ENCODE results near the gene RILPL1.

GRCh38 chr12:123506843-123507236 lies 26.7 kb downstream of the RILPL1 start:
- TF ChIP-seq POLR2AphosphoS5 (IDR thresholded peaks at IDR 0.05; ENCODE audit: low read depth, low read length) (no peak), SIN3A (IDR thresholded peaks at IDR 0.05; ENCODE audit: borderline replicate concordance, insufficient read depth, low read length) (no peak), REST (IDR thresholded peaks at IDR 0.05; ENCODE audit: insufficient read depth in 1 of 2, low read depth in 2 of 2, low read length in 2 of 2) (no peak), TAF1 (IDR thresholded peaks at IDR 0.05; ENCODE audit: borderline replicate concordance, insufficient read depth, low read length) (no peak), FOXP2 (optimal IDR thresholded peaks at IDR 0.05; ENCODE audit: borderline replicate concordance, extremely low read depth, extremely low read length, insufficient read depth) (no peak)
